ENCODE measurements around the gene C6orf120.

C6orf120 gene

GRCh38 chr6:169724494-169725124, 22.7 kb downstream of the C6orf120 start, which contains the start of gene PHF10:
Gene PHF10, minus strand, starts transcription at chr6:169724500. Its CDS starts 569 bp downstream, at chr6:169723931.
- Histone ChIP-seq H3K4me1 (ENCODE audit: control insufficient read depth, insufficient read depth, low read length, unreplicated experiment) (peaks cover 11% of the 10 kb centered on the region), H3K4me3 (ENCODE audit: low read depth, low read length) (peak within 1 kb of the TSS; percentile 90), H2AFZ (ENCODE audit: low read length, unreplicated experiment) (peak within 1 kb of the TSS; percentile 88), H3K27me3 (ENCODE audit: insufficient read depth, low read length) (no peaks in the 10 kb centered on the region), H3K79me2 (ENCODE audit: control insufficient read depth, insufficient read depth, low read length, unreplicated experiment) (peaks cover 19% of the 10 kb centered on the region), H3K36me3 (ENCODE audit: insufficient read depth, low read length) (no peaks in the 10 kb centered on the region), H3K27ac (ENCODE audit: low read depth, low read length) (peak within 1 kb of the TSS; percentile 46; the same call in 1 of the 2 replicates)

DNA sequence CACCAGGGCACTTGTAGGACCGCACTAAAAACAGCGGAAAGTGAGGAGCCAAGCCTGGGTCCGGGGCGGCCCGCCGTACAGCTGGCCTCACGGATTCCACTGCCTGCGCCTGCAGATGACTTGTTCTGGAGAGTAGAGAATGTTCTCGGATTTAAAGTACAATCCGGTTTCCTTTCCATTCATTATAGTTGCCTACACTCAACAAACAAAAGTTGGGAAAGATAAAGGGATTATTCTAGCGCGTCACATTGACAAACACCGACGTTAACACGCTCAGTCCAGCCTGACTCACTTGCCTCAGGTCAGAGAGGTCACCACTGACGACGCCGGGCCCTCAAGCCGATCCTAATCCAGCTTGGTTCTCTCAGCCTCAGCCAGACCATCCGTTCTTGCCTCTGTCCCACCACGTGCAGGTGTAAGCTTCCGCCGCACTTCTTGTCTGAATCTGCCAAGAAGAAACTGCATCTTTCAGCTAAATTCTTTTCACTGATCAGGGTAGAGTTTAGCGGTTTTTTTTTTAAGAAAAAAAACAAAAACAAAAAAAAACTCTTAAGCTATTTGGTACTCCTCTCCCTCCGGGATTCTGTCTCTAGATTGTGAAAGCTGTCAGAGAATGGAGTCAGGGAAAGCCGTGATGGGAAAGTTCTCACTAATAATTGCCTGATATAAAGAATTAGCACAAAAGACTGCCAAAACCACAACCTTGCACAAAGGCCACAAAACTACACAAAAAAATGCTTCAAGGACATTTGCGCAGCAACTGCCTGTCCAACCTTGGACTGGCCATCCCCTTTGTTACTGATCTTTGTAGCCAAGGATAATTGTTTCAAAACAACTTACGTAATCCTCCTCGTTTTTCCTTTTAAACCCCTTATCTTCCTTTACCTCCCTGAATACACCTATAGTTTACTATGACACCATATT, 23.5 kb downstream of the C6orf120 start:
- H3K27ac ChIP-seq (ENCODE audit: low read depth, low read length), result peak overlapping the region; percentile 21; the same call in 1 of the 2 replicates
- H3K27me3 ChIP-seq (ENCODE audit: insufficient read depth, low read length), result no peaks in the 10 kb centered on the region
- H3K4me1 ChIP-seq (ENCODE audit: control insufficient read depth, insufficient read depth, low read length, unreplicated experiment), result peaks cover 11% of the 10 kb centered on the region
- H3K79me2 ChIP-seq (ENCODE audit: control insufficient read depth, insufficient read depth, low read length, unreplicated experiment), result peaks cover 19% of the 10 kb centered on the region
- peak overlapping the region; percentile 26 for H2AFZ ChIP-seq (ENCODE audit: low read length, unreplicated experiment)
- H3K4me3 ChIP-seq (ENCODE audit: low read depth, low read length), result peak overlapping the region; percentile 78
- H3K36me3 ChIP-seq (ENCODE audit: insufficient read depth, low read length), result no peaks in the 10 kb centered on the region

DNA sequence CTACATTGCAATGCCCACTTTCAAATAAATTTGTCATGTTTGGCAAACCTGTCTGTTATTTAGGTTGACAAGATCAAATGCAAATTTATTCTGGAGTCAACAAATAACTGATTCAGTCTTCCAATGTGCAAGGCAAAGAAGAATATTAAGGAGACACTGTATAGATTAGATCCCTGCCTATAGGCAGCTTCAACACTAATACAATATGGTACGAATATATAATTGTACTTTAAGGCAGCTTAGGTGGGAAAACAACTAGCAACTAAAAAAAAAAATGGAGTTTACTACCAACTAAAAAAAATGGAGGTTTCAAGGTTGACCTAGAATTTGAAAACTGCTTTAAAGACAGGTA, 24.1 kb downstream of the C6orf120 start:
- H3K36me3 ChIP-seq (ENCODE audit: insufficient read depth, low read length), result no peaks in the 10 kb centered on the region
- H3K4me3 ChIP-seq (ENCODE audit: low read depth, low read length), result no peak overlapping the region
- no peaks in the 10 kb centered on the region for H3K27me3 ChIP-seq (ENCODE audit: insufficient read depth, low read length)
- H2AFZ ChIP-seq (ENCODE audit: low read length, unreplicated experiment), result no peak overlapping the region
- H3K79me2 ChIP-seq (ENCODE audit: control insufficient read depth, insufficient read depth, low read length, unreplicated experiment), result peaks cover 16% of the 10 kb centered on the region
- peaks cover 11% of the 10 kb centered on the region for H3K4me1 ChIP-seq (ENCODE audit: control insufficient read depth, insufficient read depth, low read length, unreplicated experiment)
- H3K27ac ChIP-seq (ENCODE audit: low read depth, low read length), result no peak overlapping the region

DNA sequence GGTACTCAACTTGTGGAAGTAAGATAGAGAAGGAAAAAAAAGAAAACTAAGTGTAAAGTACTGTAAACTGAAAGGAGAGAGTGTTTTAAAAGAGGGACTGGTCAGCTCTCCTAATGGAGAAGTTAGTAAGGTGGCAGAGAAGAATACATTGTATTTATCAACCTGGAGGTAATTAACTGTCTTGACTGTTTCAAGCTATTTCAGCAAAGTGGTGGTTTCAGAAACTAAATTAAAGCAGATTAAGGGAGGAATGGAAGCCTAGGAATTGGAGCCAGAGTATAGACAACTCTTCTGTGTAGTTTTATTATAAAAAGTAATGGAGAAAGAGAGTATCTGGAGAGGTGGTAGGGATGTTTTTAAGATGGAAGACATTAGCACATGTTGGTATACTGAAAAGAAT, 25.0 kb downstream of the C6orf120 start:
- no peak overlapping the region for H3K4me3 ChIP-seq (ENCODE audit: low read depth, low read length)
- H3K27me3 ChIP-seq (ENCODE audit: insufficient read depth, low read length), result no peaks in the 10 kb centered on the region
- no peak overlapping the region for H2AFZ ChIP-seq (ENCODE audit: low read length, unreplicated experiment)
- H3K4me1 ChIP-seq (ENCODE audit: control insufficient read depth, insufficient read depth, low read length, unreplicated experiment), result peaks cover 8% of the 10 kb centered on the region
- no peak overlapping the region for H3K27ac ChIP-seq (ENCODE audit: low read depth, low read length)
- H3K36me3 ChIP-seq (ENCODE audit: insufficient read depth, low read length), result no peaks in the 10 kb centered on the region
- peaks cover 7% of the 10 kb centered on the region for H3K79me2 ChIP-seq (ENCODE audit: control insufficient read depth, insufficient read depth, low read length, unreplicated experiment)

- Histone ChIP-seq H3K27me3 (ENCODE audit: insufficient read depth, low read length) (peaks cover 4% of the 10 kb centered on the region; the same call in 1 of the 2 replicates), H2AFZ (ENCODE audit: low read length, unreplicated experiment) (no peak overlapping the region)
Measured at GRCh38 chr6:169729961-169730360, 28.0 kb downstream of the C6orf120 start.

DNA sequence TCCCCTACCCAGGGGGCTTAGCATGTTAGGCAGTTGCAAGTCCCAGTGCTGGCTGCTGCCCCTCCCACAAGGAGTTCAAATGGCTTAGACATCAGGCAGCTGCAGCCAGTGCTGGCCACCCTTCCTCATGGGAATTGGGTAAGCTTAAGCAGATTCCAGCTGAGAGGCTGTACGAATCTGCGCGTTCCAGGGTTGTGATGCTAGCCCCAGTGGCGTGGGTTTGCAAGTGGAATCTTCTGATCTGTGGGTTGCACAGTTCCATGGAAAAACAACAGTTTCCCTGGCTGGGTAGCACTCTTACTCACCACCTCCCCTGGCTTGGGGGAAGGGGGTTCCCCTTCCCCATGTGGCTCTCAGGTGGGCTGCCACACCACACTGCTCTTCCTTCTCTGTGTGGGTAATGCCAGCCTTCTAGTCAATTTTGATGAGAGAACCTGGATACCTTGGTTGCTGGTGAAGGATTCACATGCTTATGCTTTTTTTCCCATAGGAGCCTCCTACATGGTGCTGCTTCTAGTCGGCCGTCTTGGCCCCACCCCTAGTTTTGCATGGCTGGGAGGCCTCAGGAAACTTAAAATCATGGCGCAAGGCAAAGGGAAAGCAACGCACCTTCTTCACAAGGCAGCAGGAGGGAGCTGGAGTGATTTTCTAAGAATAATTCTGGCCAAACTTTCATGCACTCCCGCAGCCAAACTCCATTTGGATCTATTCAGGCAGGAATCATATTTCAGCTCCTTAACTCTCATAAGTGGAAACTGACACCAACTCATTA, 36.5 kb downstream of the C6orf120 start:
- Histone ChIP-seq H3K27me3 (ENCODE audit: insufficient read depth, low read length) (peaks cover 35% of the 10 kb centered on the region), H3K4me1 (ENCODE audit: control insufficient read depth, insufficient read depth, low read length, unreplicated experiment) (no peaks in the 10 kb centered on the region), H3K27ac (ENCODE audit: low read depth, low read length) (no peak overlapping the region), H3K4me3 (ENCODE audit: low read depth, low read length) (no peak overlapping the region), H3K79me2 (ENCODE audit: control insufficient read depth, insufficient read depth, low read length, unreplicated experiment) (no peaks in the 10 kb centered on the region), H2AFZ (ENCODE audit: low read length, unreplicated experiment) (no peak overlapping the region), H3K36me3 (ENCODE audit: insufficient read depth, low read length) (no peaks in the 10 kb centered on the region)

More at GRCh38 chr6:169729961-169730360, 28.0 kb downstream of the C6orf120 start:
- no peaks in the 10 kb centered on the region for H3K36me3 ChIP-seq (ENCODE audit: insufficient read depth, low read length)
- no peak overlapping the region for H3K4me3 ChIP-seq (ENCODE audit: low read depth, low read length)
- no peak overlapping the region for H3K27ac ChIP-seq (ENCODE audit: low read depth, low read length)
- H3K79me2 ChIP-seq (ENCODE audit: control insufficient read depth, insufficient read depth, low read length, unreplicated experiment), result no peaks in the 10 kb centered on the region
- H3K4me1 ChIP-seq (ENCODE audit: control insufficient read depth, insufficient read depth, low read length, unreplicated experiment), result no peaks in the 10 kb centered on the region

DNA sequence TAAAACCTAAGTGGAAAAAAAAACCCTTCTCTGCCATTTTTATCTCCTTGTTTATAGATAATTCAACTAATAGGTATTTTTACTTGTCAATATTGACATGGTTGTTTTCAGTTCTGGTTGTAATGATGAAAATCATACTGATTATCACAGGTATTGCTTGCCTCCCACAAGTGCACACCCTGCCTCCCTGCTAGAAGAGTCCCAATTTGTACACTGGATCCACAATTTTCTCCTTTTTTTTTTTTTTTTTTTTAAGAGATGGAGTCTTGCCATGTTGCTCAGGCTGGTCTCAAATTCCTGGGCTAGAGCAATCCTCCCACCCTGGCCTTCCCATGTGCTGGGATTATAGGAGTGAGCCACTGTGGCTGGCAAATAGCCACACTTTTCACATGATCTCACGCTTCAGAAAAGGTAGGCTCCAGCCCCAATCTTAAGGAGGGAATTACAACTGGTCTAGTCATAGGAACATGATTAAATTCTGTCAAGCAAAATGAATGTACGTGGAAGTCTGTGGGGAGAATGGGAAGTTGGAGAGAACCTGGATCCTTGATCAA, 37.1 kb downstream of the C6orf120 start:
- H3K27ac ChIP-seq (ENCODE audit: low read depth, low read length), result no peak overlapping the region
- no peak overlapping the region for H2AFZ ChIP-seq (ENCODE audit: low read length, unreplicated experiment)
- H3K36me3 ChIP-seq (ENCODE audit: insufficient read depth, low read length), result no peaks in the 10 kb centered on the region
- no peaks in the 10 kb centered on the region for H3K79me2 ChIP-seq (ENCODE audit: control insufficient read depth, insufficient read depth, low read length, unreplicated experiment)
- peaks cover 31% of the 10 kb centered on the region for H3K27me3 ChIP-seq (ENCODE audit: insufficient read depth, low read length)
- no peak overlapping the region for H3K4me3 ChIP-seq (ENCODE audit: low read depth, low read length)
- no peaks in the 10 kb centered on the region for H3K4me1 ChIP-seq (ENCODE audit: control insufficient read depth, insufficient read depth, low read length, unreplicated experiment)

- H3K4me1 ChIP-seq (ENCODE audit: control insufficient read depth, insufficient read depth, low read length, unreplicated experiment), result no peaks in the 10 kb centered on the region
- no peaks in the 10 kb centered on the region for H3K36me3 ChIP-seq (ENCODE audit: insufficient read depth, low read length)
- H3K4me3 ChIP-seq (ENCODE audit: low read depth, low read length), result no peak overlapping the region
- H3K27ac ChIP-seq (ENCODE audit: low read depth, low read length), result no peak overlapping the region
- no peak overlapping the region for H2AFZ ChIP-seq (ENCODE audit: low read length, unreplicated experiment)
- no peaks in the 10 kb centered on the region for H3K79me2 ChIP-seq (ENCODE audit: control insufficient read depth, insufficient read depth, low read length, unreplicated experiment)
- peaks cover 18% of the 10 kb centered on the region for H3K27me3 ChIP-seq (ENCODE audit: insufficient read depth, low read length)
Measured at GRCh38 chr6:169741344-169741743, 39.4 kb downstream of the C6orf120 start.

DNA sequence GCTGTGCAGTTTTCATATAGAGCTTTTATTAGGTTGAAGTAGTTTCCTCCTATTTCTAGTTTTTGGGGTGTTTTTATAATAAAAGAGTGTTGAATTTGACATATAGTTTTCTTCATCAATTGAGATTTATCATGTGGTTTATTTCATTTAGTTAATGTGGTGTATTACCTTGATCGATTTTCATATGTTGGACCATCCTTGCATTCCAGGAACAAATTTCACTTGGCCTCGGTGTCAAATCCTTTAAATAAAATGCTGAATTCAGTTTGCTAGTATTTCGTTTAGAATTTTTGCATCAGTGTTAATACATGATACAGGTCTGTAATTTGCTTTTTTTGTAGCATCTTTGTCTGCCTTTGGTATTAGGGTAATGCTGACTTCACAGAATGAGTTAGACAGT, 43.5 kb downstream of the C6orf120 start:
- H3K36me3 ChIP-seq (ENCODE audit: insufficient read depth, low read length), result no peaks in the 10 kb centered on the region
- H2AFZ ChIP-seq (ENCODE audit: low read length, unreplicated experiment), result no peak overlapping the region
- no peak overlapping the region for H3K27ac ChIP-seq (ENCODE audit: low read depth, low read length)

GRCh38 chr6:169746556-169746955, 44.6 kb downstream of the C6orf120 start:
- no peaks in the 10 kb centered on the region for H3K27me3 ChIP-seq (ENCODE audit: insufficient read depth, low read length)
- H3K79me2 ChIP-seq (ENCODE audit: control insufficient read depth, insufficient read depth, low read length, unreplicated experiment), result peaks cover 22% of the 10 kb centered on the region
- H3K27ac ChIP-seq (ENCODE audit: low read depth, low read length), result no peak overlapping the region
- no peak overlapping the region for H3K4me3 ChIP-seq (ENCODE audit: low read depth, low read length)
- H3K36me3 ChIP-seq (ENCODE audit: insufficient read depth, low read length), result no peaks in the 10 kb centered on the region
- peaks cover 4% of the 10 kb centered on the region for H3K4me1 ChIP-seq (ENCODE audit: control insufficient read depth, insufficient read depth, low read length, unreplicated experiment)
- H2AFZ ChIP-seq (ENCODE audit: low read length, unreplicated experiment), result no peak overlapping the region

More for the DNA sequence above, 43.5 kb downstream of the C6orf120 start:
- Histone ChIP-seq H3K79me2 (ENCODE audit: control insufficient read depth, insufficient read depth, low read length, unreplicated experiment) (peaks cover 12% of the 10 kb centered on the region), H3K4me3 (ENCODE audit: low read depth, low read length) (no peak overlapping the region), H3K4me1 (ENCODE audit: control insufficient read depth, insufficient read depth, low read length, unreplicated experiment) (peaks cover 2% of the 10 kb centered on the region), H3K27me3 (ENCODE audit: insufficient read depth, low read length) (no peaks in the 10 kb centered on the region)
